ENCODE results near the gene MTAP.
A peak's percentile ranks its signal among the peaks of the same experiment; 100 is the strongest.

GRCh38 chr9:21813575-21814473, 11.4 kb downstream of the MTAP start:
- TF ChIP-seq, protein P1, sequence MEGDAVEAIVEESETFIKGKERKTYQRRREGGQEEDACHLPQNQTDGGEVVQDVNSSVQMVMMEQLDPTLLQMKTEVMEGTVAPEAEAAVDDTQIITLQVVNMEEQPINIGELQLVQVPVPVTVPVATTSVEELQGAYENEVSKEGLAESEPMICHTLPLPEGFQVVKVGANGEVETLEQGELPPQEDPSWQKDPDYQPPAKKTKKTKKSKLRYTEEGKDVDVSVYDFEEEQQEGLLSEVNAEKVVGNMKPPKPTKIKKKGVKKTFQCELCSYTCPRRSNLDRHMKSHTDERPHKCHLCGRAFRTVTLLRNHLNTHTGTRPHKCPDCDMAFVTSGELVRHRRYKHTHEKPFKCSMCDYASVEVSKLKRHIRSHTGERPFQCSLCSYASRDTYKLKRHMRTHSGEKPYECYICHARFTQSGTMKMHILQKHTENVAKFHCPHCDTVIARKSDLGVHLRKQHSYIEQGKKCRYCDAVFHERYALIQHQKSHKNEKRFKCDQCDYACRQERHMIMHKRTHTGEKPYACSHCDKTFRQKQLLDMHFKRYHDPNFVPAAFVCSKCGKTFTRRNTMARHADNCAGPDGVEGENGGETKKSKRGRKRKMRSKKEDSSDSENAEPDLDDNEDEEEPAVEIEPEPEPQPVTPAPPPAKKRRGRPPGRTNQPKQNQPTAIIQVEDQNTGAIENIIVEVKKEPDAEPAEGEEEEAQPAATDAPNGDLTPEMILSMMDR (IDR thresholded peaks at IDR 0.05), result peak; percentile 66 to 80 (median 74)
- no peak for TF ChIP-seq POLR2A (IDR thresholded peaks at IDR 0.05)
